Left renal cortex interstitium (tissue), 4 donors: ENCODE data around the gene RYR1. TPM values are rescaled to one million over a fixed set of nuclear protein-coding genes. Genes with fewer than 3 reads are reported as not detected.
"Not testable (repeated sequence)": the region's sequence is repeated elsewhere in the genome, so short reads cannot be mapped to it uniquely, and the experiment has no call there.

Experiments used
- DNase-seq, 4 donors: peaks; one replicate each; pipeline ENCODE4 v3.0.0-alpha.2; 2013; ENCODE audit warnings: low read depth in 4 of 4, low spot score in 2 of 4, missing footprints in 1 of 4
- polyA plus RNA-seq, 4 donors: library from polyadenylated mRNA; unstranded; fragments of 120-200 nt; gene quantifications; one replicate each; pipeline ENCODE4 v1.2.1, GENCODE V29; 2013; ENCODE audit not compliant: insufficient read length in 4 of 4

The RYR1 gene
- polyA plus RNA-seq, 4 donors, result 4.2 to 7.2 (median 5.1) TPM

- no peak for DNase-seq
These were observed 19.2 kb downstream of the RYR1 start for GRCh38 chr19:38452430-38453366.

- no peak for DNase-seq
These were observed 20.1 kb downstream of the RYR1 start for GRCh38 chr19:38453596-38453995.

GRCh38 chr19:38455031-38455430 is 21.5 kb downstream of the RYR1 start:
- DNase-seq, result peak in 1 of 4 donors; percentile 59

GRCh38 chr19:38457202-38457601 is 23.7 kb downstream of the RYR1 start:
- DNase-seq, result no peak

GRCh38 chr19:38457690-38458405 is 24.4 kb downstream of the RYR1 start:
- DNase-seq, result no peak

- no peak for DNase-seq
These were observed 25.5 kb downstream of the RYR1 start for GRCh38 chr19:38458991-38459390.

- DNase-seq, result no peak
These were observed 29.9 kb downstream of the RYR1 start for GRCh38 chr19:38463365-38463764.

GRCh38 chr19:38464421-38465082 is 31.1 kb downstream of the RYR1 start:
- no peak for DNase-seq

- DNase-seq, result no peak
These were observed 32.6 kb downstream of the RYR1 start for GRCh38 chr19:38466050-38466449.

GRCh38 chr19:38467541-38468525 is 34.3 kb downstream of the RYR1 start:
- DNase-seq, result no peak

GRCh38 chr19:38469151-38469550 is 35.7 kb downstream of the RYR1 start:
- no peak for DNase-seq

GRCh38 chr19:38470788-38471480 is 37.4 kb downstream of the RYR1 start:
- no peak for DNase-seq

GRCh38 chr19:38472725-38473124 is 39.2 kb downstream of the RYR1 start:
- DNase-seq, result not testable (repeated sequence)

- DNase-seq, result no peak
These were observed 39.7 kb downstream of the RYR1 start for GRCh38 chr19:38473201-38473600.

- no peak for DNase-seq
These were observed 41.7 kb downstream of the RYR1 start for GRCh38 chr19:38475176-38475575.

GRCh38 chr19:38478273-38478971 is 44.9 kb downstream of the RYR1 start:
- no peak for DNase-seq

- DNase-seq, result no peak
These were observed 49.0 kb downstream of the RYR1 start for GRCh38 chr19:38482496-38482895.

- no peak for DNase-seq
These were observed 49.6 kb downstream of the RYR1 start for GRCh38 chr19:38483016-38483630.
